C4-2B (cell line): ENCODE measurements around the gene KANSL2.
"Not testable (repeated sequence)": the region's sequence is repeated elsewhere in the genome, so short reads cannot be mapped to it uniquely, and the experiment has no call there.

Experiments
- ZFX ChIP-seq: fragments of 450-650 bp; IDR thresholded peaks from 2 replicates; pipeline ENCODE4 v1.6.1; 2017
- TF ChIP-seq, protein P1 (sequence below): fragments of 450-650 bp; conservative IDR thresholded peaks from 2 replicates; pipeline ENCODE4 v1.5.1; 2017; ENCODE audit warnings: mild to moderate bottlenecking

DNA sequence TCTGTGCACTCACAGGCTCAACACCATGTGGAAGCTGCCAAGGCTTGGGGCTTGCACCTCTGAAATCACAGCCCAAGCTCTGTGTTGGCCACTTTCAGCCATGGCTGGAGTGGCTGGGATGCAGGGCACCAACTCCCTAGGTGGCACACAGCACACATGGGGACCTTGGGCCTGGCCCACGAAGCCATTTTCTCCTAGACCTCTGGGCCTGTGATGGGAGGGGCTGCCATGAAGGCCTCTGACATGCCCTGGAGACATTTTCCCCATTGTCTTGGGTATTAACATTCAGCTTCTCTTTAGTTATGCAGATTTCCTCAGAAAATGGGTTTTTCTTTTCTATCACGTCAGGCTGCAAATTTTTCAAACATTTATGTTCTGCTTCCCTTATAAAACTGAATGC lies 38.1 kb upstream of the KANSL2 start:
- TF ChIP-seq ZFX: not testable (repeated sequence)
- TF ChIP-seq, protein P1, sequence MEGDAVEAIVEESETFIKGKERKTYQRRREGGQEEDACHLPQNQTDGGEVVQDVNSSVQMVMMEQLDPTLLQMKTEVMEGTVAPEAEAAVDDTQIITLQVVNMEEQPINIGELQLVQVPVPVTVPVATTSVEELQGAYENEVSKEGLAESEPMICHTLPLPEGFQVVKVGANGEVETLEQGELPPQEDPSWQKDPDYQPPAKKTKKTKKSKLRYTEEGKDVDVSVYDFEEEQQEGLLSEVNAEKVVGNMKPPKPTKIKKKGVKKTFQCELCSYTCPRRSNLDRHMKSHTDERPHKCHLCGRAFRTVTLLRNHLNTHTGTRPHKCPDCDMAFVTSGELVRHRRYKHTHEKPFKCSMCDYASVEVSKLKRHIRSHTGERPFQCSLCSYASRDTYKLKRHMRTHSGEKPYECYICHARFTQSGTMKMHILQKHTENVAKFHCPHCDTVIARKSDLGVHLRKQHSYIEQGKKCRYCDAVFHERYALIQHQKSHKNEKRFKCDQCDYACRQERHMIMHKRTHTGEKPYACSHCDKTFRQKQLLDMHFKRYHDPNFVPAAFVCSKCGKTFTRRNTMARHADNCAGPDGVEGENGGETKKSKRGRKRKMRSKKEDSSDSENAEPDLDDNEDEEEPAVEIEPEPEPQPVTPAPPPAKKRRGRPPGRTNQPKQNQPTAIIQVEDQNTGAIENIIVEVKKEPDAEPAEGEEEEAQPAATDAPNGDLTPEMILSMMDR: not testable (repeated sequence)
